ENCODE data around the gene MED23. TPM values are rescaled to one million over a fixed set of nuclear protein-coding genes. Genes with fewer than 3 reads are reported as not detected.
A peak's percentile ranks its signal among the peaks of the same experiment; 100 is the strongest.

Gene MED23
- total RNA-seq, 3 donors from 2014 or later = 25.8 to 40.6 (median 28.2) TPM

DNA sequence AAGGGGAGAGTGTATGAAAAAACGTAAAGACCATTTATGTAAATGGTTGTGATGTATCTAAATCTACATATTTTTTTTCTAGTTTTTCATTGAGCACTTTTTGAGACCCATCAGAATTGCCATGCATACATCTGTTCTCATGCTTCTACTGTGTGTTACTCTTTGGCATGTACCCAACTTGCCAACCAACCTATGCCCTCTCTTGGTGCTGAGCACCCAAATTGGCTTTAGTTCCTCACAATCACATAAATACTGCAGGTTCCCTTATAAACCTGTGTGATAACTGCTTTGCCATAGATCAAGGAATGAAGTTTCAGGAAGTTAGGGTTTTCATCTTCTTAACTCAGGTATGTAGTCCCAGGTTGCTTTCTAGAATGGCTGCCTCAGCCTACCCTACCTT lies 16.9 kb upstream of the MED23 start:
- DNase-seq (peak in 1 of 3 donors; percentile 30), ATAC-seq (peak; percentile 38)
- TF ChIP-seq, protein P1, sequence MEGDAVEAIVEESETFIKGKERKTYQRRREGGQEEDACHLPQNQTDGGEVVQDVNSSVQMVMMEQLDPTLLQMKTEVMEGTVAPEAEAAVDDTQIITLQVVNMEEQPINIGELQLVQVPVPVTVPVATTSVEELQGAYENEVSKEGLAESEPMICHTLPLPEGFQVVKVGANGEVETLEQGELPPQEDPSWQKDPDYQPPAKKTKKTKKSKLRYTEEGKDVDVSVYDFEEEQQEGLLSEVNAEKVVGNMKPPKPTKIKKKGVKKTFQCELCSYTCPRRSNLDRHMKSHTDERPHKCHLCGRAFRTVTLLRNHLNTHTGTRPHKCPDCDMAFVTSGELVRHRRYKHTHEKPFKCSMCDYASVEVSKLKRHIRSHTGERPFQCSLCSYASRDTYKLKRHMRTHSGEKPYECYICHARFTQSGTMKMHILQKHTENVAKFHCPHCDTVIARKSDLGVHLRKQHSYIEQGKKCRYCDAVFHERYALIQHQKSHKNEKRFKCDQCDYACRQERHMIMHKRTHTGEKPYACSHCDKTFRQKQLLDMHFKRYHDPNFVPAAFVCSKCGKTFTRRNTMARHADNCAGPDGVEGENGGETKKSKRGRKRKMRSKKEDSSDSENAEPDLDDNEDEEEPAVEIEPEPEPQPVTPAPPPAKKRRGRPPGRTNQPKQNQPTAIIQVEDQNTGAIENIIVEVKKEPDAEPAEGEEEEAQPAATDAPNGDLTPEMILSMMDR (IDR thresholded peaks at IDR 0.05) = no peak
- no peaks in the 10 kb centered on the region for H3K4me1 ChIP-seq (ENCODE audit: low read depth)
- intact Hi-C loops (cut with DNase I, micrococcal nuclease) = no loop called here
- no peaks in the 10 kb centered on the region for H3K36me3 ChIP-seq (ENCODE audit: low read depth)
- H3K4me3 ChIP-seq = no peak overlapping the region
- H3K9me3 ChIP-seq = no peaks in the 10 kb centered on the region

DNA sequence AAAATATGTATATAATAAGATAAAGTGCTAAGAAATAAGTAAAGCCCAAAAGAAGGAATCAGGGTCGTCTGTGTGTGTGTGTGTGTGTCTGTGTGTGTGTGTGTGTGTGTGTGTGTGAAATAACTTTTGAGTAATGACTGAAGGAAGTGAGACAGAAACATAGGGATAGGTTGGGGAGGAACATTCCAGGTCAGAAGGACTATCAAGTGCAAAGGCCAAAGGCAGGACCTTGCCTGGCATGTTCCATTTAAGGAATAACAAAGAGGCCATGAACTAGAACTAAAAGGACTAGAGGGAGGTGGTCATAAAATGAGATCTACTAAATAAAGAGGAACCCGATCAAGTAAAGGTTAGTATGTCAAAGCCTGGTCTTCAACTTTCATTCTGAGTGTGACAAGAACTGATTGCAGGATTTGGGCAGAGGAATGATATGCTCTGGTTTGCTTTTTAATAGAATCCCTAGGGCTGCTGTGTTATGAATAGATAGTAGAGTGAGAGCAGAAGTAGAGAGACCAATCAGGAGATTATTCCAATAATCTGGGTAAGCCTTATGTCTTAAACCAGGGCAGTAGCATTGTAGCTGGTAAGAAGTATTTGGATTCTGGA lies 15.9 kb upstream of the MED23 start:
- DNase-seq (no peak), ATAC-seq (peak; percentile 57)
- Histone ChIP-seq H3K9me3 (no peaks in the 10 kb centered on the region), H3K4me1 (ENCODE audit: low read depth) (no peaks in the 10 kb centered on the region), H3K36me3 (ENCODE audit: low read depth) (no peaks in the 10 kb centered on the region), H3K4me3 (no peak overlapping the region)
- TF ChIP-seq, protein P1 (IDR thresholded peaks at IDR 0.05) = no peak
- intact Hi-C loops (cut with DNase I, micrococcal nuclease) = no loop called here

DNA sequence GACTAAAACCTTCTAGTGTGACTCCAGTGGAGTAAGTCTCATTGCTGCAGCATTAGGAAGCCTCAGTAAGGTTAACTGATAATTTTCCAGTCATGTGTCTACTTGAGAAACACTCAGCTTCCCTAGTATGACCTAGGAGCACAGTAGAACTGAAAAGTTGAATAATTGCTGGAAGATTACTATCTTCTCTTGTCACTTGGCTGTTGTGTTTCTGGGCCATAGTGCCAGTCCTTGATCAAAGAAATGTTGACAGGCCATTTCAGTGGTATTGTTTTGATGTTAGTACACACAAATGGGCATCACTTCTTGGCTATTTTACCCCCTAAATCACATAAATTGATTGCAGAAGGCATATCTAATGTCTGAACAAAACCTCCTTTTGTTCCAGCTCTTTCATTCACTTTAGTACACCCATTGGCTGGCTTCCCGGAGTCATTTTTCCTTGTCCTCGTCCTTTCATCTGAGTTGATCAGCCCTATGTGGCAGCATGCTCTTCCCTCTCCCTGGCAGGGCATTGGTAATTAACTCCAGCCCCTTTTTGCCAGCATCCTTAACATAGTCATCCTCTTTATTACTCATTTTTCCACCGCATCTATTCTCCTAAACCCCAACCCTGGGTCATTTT lies 15.1 kb upstream of the MED23 start:
- H3K4me3 ChIP-seq = no peak overlapping the region
- intact Hi-C loops (cut with DNase I, micrococcal nuclease) = no loop called here
- TF ChIP-seq, protein P1 (IDR thresholded peaks at IDR 0.05) = no peak
- no peaks in the 10 kb centered on the region for H3K36me3 ChIP-seq (ENCODE audit: low read depth)
- DNase-seq (peak in 1 of 3 donors; percentile 85), ATAC-seq (peak; percentile 80)
- H3K4me1 ChIP-seq (ENCODE audit: low read depth) = no peaks in the 10 kb centered on the region
- H3K9me3 ChIP-seq = no peaks in the 10 kb centered on the region

DNA sequence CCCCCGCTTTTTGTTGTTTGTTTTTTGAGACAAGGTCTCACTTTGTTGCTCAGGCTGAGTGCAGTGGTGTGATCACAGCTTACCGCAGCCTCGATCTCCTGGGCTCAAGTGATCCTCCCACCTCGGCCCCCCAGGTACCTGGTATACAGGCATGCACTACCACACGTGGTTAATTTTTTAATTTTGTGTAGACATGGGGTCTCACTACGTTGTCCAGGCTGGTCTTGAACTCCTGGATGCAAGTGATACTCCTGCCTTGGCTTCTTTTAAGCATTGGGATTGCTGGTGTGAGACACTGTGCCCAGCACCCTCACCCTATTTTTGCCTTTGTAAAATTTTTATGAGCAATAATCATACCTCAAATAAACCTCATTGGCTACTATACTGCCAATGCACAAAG lies 14.5 kb upstream of the MED23 start:
- ATAC-seq (no peak), DNase-seq (no peak)
- Histone ChIP-seq H3K4me1 (ENCODE audit: low read depth) (no peaks in the 10 kb centered on the region), H3K9me3 (no peaks in the 10 kb centered on the region), H3K36me3 (ENCODE audit: low read depth) (no peaks in the 10 kb centered on the region), H3K4me3 (no peak overlapping the region)
- TF ChIP-seq, protein P1 (IDR thresholded peaks at IDR 0.05) = no peak
- intact Hi-C loops (cut with DNase I, micrococcal nuclease) = no loop called here

DNA sequence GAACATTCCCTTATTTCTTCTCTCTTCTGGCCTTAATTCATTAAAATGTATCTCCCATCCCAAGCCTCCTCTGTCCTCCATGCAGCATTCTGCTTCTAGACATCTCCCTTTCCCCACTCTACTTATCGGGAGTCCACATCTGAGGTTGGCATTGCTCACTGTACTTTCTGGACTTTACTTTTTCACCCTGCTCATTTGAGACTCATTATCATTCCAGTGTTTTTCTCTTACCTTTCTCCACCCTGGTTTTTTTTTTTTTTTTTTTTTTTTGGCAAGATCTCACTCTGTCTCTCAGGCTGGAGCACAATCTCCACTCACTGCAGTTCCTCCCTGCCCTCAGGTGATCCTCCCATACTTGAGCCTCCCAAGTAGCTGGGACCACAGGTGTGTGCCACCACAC lies 13.5 kb upstream of the MED23 start:
- H3K9me3 ChIP-seq = no peaks in the 10 kb centered on the region
- no peak for DNase-seq
- TF ChIP-seq, protein P1 (IDR thresholded peaks at IDR 0.05) = no peak
- no peaks in the 10 kb centered on the region for H3K4me1 ChIP-seq (ENCODE audit: low read depth)
- ATAC-seq = no peak
- H3K4me3 ChIP-seq = no peak overlapping the region
- intact Hi-C loops (cut with DNase I, micrococcal nuclease) = no loop called here
- no peaks in the 10 kb centered on the region for H3K36me3 ChIP-seq (ENCODE audit: low read depth)

All from mucosa of descending colon (tissue), 3 donors.